ENCODE results near the gene OSBPL5. TPM values are rescaled to one million over a fixed set of nuclear protein-coding genes. Genes with fewer than 3 reads are reported as not detected.

OSBPL5 gene
- total RNA-seq, 2 experiments from 2014 or later = 10.1 to 11.0 TPM

DNA sequence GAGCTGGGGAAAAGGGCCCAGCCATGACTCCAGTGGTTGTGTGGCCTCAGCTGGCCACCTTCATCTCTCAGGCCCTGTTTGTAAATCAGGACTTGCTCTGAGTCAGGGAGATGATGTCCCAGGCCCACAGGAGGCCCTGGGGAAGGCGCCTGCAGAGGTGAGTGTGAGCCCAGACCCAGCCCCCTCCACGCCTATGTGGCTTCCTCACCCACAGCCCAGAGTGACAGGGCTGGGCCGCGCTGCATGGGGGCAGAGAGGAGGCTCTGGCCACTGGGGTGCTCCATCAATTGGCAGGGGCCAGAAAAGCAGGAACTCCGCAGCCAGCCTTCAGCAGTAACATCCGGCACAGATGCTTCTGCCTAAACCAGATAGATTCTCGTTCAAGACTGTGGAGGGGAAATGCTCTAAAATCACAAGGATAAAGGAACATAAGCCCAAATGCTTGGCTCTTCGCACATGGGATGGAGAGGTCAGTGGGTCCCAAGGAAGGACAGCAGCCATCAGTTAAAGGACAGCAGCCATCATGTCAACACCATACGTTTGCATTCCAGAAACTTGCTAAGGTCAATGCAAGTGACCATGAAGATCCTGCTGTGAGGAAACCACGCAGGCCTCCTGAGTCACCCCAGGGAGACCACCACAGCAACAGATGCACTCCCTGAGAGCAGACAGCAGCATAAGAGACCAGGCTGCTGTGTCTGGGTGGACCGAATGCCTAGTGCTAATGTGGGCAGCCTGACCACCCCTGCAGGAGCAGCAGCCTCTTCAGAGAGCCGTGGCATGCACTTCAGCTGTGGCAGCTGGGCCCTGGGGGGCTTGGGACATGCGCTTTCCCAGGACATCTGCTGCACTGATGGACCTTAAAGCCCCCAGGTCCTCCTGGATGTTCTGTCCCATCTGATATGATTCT is 28.3 kb downstream of the OSBPL5 start:
- no peaks in the 10 kb centered on the region for H3K36me3 Mint-ChIP-seq (ENCODE audit: low read depth)
- DNase-seq (no peak), ATAC-seq (no peak)
- ChIA-PET POLR2A (no interaction called here), CTCF (no interaction called here)
- no peaks in the 10 kb centered on the region for H3K9me3 Mint-ChIP-seq (ENCODE audit: insufficient read depth)
- H3K27me3 Mint-ChIP-seq (ENCODE audit: low read depth) = no peaks in the 10 kb centered on the region
- H3K4me1 Mint-ChIP-seq (ENCODE audit: low read depth) = peaks cover 33% of the 10 kb centered on the region
- no peak overlapping the region for H3K27ac Mint-ChIP-seq
- no peak overlapping the region for H3K4me3 Mint-ChIP-seq

DNA sequence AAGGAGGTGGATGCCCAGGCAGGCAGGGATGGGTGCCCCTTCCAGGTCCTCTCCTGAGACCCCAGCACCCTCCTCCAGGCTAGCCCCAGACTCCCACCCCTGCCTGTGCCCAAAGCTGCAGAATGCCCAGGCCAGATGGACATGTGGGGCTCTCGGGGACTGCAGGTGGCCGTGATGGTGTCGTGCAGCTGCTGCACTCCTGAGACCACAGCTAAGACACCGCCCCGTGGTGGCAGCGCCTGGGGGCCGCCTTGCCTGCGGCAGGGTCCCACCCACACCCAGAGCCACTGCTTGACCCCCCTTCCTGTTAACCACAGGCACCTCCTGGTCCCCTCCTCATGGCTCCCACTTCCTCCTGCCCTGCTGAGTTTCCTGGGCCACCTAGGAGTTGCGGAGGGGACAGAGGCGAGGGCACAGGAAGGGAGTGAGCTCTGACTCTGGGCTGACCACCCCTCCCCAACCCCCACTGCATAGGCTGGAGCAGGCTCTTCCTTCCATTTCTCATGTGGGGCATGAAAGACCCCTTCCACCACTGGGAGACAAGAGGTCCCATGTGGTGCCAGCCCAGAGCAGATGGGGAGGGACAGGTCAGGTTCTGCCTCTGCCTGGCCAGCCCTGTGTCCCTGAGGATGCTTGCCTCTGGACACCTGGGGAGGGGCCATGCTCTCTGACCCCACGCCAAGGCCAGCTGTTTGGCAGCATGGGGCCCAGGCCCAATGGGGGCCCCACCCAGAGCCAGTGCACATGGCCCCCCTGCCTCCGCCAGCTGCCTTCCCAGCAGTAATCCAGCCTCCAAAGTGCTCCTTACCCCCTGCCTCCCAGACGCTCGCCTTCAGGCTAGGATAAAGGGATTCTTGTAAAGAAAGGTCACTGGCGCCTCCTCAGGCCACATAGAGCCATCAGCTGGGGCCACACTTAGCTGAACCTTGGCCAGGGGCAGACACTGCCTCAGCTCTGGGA is 29.3 kb downstream of the OSBPL5 start:
- peaks cover 33% of the 10 kb centered on the region for H3K4me1 Mint-ChIP-seq (ENCODE audit: low read depth)
- H3K4me3 Mint-ChIP-seq = no peak overlapping the region
- ChIA-PET CTCF (interaction anchor here (1.0 kb wide), 1 partner anchor 22 kb away, joined by 3 read pairs; no protein-coding TSS in a partner anchor), POLR2A (no interaction called here)
- H3K9me3 Mint-ChIP-seq (ENCODE audit: insufficient read depth) = no peaks in the 10 kb centered on the region
- H3K36me3 Mint-ChIP-seq (ENCODE audit: low read depth) = no peaks in the 10 kb centered on the region
- H3K27ac Mint-ChIP-seq = peak overlapping the region; percentile 49
- DNase-seq (peak; percentile 36), ATAC-seq (peak; percentile 34)
- H3K27me3 Mint-ChIP-seq (ENCODE audit: low read depth) = no peaks in the 10 kb centered on the region

DNA sequence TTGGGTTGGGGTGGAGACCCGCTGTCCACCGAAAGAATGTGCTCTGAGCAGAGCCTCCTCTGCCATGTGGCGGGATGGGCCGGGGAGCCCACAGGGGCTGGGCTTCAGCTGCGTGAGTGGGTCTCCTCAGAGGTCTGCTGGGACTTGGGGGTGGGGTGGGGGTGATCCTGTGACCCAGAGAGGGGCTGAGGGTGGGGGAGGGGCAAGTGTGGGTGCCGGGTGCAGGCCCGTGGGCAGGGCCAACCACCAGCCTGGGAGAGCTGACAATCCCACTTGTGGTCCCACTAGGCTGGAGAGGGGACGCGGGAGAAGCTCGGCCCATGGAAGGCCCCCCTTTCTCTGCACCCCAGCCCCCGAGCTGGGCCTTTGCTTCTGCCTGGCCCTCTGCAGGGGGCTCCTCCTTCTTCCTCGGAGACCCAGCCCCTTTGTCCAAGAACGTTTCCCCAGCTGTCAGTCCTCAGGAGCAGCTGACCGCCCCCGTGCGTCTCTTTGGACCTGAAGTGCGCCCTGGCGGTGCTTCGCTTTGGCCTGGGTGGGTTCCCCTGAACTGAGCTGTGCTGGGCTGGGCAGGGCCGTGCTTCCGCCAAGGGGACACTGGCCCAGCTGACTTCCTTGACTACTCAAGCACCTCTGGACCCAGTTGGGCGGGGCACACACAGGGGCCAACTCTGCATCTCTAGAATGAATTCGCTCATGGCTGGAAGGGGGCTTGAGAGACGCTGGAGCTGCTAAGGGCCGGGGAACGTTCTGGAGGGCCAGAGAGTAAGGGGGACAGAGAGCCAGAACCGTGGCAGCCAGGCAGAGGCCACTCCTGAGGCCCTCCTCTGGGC is 30.2 kb downstream of the OSBPL5 start:
- no peak for ATAC-seq
- no peak overlapping the region for H3K4me3 Mint-ChIP-seq
- H3K36me3 Mint-ChIP-seq (ENCODE audit: low read depth) = no peaks in the 10 kb centered on the region
- H3K9me3 Mint-ChIP-seq (ENCODE audit: insufficient read depth) = no peaks in the 10 kb centered on the region
- CTCF ChIA-PET = interaction anchor here (1.0 kb wide), 1 partner anchor 23 kb away, joined by 3 read pairs; no protein-coding TSS in a partner anchor
- no peaks in the 10 kb centered on the region for H3K27me3 Mint-ChIP-seq (ENCODE audit: low read depth)
- POLR2A ChIA-PET = no interaction called here
- no peak for DNase-seq
- peaks cover 33% of the 10 kb centered on the region for H3K4me1 Mint-ChIP-seq (ENCODE audit: low read depth)
- peak overlapping the region; percentile 49 for H3K27ac Mint-ChIP-seq

DNA sequence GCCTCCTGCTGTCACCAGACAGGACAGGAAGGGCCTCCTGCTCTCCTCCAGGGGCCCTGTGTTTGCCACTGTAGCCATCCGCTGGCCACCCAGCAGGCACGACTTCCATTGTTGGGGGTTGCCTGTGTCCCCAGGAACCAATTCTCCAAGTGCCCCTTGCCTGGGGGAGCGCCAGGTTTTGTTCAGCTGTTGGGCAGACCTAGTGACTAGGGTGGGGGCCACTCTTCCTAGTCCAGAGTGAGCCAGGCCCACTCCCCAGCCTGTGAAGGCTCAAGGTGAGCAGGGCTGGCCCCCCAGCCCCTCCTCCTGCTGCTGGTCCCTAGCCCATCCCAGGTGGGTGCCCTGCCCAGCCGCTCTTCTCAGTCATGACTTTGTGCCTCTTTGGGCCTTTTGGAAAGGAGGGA is 30.9 kb downstream of the OSBPL5 start:
- Mint-ChIP-seq H3K9me3 (ENCODE audit: insufficient read depth) (no peaks in the 10 kb centered on the region), H3K4me1 (ENCODE audit: low read depth) (peaks cover 33% of the 10 kb centered on the region), H3K27me3 (ENCODE audit: low read depth) (no peaks in the 10 kb centered on the region), H3K4me3 (no peak overlapping the region), H3K36me3 (ENCODE audit: low read depth) (no peaks in the 10 kb centered on the region), H3K27ac (no peak overlapping the region)
- ChIA-PET CTCF (no interaction called here), POLR2A (no interaction called here)
- no peak for ATAC-seq
- no peak for DNase-seq

DNA sequence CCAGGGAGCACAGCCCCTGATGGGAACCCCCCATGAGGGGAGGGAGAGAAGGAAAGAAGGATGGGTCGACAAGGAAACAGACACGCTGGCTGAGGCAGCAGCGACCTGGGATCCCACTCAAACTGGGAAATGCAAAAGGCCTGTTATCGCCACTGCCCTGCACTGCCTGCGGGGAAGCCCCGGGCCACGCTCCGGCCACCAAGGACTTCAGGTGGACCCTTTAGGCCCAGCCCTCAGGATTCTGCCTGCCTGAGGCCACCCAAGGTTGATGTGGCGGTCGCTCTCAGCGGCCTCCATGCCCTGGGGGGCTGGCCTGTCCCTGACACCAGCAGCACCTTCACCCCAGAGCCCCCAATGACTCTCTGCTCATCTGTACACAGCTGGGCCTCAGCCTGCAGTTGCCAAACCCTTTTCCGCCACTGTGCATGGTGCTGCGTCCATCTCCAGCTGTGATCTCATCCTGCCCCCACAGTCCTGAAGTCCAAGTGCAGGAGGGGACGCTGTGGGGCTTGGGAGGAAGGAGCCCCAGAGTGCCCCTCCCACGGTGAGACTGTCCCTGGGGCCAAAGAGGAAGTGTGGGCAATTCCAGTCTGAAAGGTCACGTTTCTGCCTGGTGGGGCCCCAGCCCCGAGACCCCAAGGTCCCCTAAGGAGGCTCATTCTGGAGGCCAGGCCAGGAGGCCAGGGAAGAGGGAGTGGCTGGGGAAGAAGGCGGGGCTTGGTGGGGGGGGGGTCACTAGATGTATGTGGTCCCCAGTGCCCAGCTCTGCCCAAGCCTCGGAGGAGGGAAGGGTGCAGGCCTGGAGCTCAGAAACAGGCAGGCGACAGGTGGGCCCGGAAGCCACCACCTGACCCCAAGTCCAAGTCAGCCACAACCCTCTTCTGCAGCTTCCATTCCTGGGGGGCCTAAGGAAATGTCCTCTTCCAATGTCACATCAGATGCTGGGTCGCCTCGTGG is 31.6 kb downstream of the OSBPL5 start:
- peaks cover 33% of the 10 kb centered on the region for H3K4me1 Mint-ChIP-seq (ENCODE audit: low read depth)
- DNase-seq (no peak), ATAC-seq (no peak)
- no peaks in the 10 kb centered on the region for H3K36me3 Mint-ChIP-seq (ENCODE audit: low read depth)
- CTCF ChIA-PET = no interaction called here
- H3K9me3 Mint-ChIP-seq (ENCODE audit: insufficient read depth) = no peaks in the 10 kb centered on the region
- POLR2A ChIA-PET = no interaction called here
- H3K27ac Mint-ChIP-seq = no peak overlapping the region
- no peaks in the 10 kb centered on the region for H3K27me3 Mint-ChIP-seq (ENCODE audit: low read depth)
- H3K4me3 Mint-ChIP-seq = no peak overlapping the region

DNA sequence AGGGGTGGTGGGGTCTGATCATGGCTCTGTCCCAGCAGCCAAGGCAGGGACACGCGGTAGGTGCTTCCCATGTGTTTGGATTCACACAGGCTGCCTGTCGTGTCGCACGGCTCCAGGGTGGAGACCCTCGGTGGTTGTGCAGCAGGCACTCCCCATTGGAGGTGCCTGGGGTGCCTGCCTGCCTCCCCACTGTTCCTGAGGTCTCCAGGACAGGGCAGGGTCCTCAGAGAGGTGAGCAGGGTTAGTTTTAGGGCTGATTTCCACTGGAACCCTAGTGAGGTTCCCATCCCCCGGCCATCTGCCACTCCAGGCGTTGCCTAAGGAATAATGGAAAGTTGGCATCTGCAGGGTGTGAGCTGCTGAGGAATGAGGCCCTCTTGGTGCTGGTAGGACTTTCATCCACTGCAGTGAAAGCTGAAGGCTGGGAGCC is 32.3 kb downstream of the OSBPL5 start:
- ATAC-seq (no peak), DNase-seq (no peak)
- ChIA-PET CTCF (no interaction called here), POLR2A (no interaction called here)
- Mint-ChIP-seq H3K27ac (no peak overlapping the region), H3K4me3 (no peak overlapping the region), H3K9me3 (ENCODE audit: insufficient read depth) (no peaks in the 10 kb centered on the region), H3K36me3 (ENCODE audit: low read depth) (no peaks in the 10 kb centered on the region), H3K4me1 (ENCODE audit: low read depth) (peaks cover 31% of the 10 kb centered on the region), H3K27me3 (ENCODE audit: low read depth) (no peaks in the 10 kb centered on the region)

DNA sequence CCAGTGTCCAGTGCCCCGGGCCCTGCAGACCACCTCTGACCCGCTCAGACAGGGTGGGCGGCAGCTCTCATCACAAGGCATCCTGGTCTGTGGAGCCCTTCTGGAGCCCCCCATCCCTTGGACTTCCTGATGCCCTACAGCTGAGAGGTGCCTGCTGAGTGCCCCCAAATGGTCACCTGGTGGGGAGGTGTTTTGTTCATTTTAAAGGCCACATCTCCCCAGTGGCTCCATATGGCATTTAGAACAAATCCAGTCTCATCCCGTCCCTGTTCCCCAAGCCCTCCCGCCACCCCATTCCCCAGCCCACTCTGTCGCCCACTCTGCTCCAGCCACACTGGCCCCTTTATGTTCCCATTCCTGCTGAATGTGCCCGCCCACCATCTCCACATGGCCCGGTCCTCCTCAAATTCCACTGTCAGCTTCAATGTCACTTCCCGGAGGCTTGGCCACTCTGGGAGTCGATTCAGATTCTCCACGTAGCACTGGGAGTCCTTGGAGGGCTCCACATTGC is 32.8 kb downstream of the OSBPL5 start:
- Mint-ChIP-seq H3K27ac (no peak overlapping the region), H3K4me1 (ENCODE audit: low read depth) (peaks cover 25% of the 10 kb centered on the region), H3K27me3 (ENCODE audit: low read depth) (no peaks in the 10 kb centered on the region), H3K4me3 (no peak overlapping the region), H3K9me3 (ENCODE audit: insufficient read depth) (no peaks in the 10 kb centered on the region), H3K36me3 (ENCODE audit: low read depth) (no peaks in the 10 kb centered on the region)
- DNase-seq (no peak), ATAC-seq (no peak)
- ChIA-PET CTCF (no interaction called here), POLR2A (no interaction called here)

DNA sequence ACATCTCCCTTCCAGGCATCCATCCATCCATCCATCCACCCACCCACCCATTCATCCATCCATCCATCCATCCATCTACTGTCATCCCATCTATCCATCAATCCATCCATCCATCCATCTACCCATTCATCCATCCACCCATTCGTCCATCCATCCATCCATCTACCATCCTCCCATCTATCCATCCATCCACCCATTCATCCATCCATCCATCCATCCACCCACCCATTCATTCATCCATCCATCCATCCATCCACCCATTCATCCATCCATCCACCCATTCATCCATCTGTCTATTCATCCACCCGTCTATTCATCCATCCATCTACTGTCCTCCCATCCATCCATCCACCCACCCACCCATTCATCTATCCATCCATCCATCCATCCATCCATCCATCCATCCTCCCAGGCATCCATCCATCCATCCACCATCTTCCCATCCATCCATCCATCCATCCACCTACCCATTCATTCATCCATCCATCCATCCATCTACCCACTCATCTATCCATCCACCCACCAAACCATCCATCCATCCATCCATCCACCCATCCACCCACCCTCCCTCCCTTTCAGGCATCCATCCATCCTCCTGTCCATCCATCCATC is 33.7 kb downstream of the OSBPL5 start:
- Mint-ChIP-seq H3K36me3 (ENCODE audit: low read depth) (no peaks in the 10 kb centered on the region), H3K4me3 (no peak overlapping the region), H3K27ac (no peak overlapping the region), H3K4me1 (ENCODE audit: low read depth) (peaks cover 17% of the 10 kb centered on the region), H3K27me3 (ENCODE audit: low read depth) (no peaks in the 10 kb centered on the region), H3K9me3 (ENCODE audit: insufficient read depth) (no peaks in the 10 kb centered on the region)
- CTCF ChIA-PET = no interaction called here
- POLR2A ChIA-PET = no interaction called here
- no peak for DNase-seq
- ATAC-seq = no peak

DNA sequence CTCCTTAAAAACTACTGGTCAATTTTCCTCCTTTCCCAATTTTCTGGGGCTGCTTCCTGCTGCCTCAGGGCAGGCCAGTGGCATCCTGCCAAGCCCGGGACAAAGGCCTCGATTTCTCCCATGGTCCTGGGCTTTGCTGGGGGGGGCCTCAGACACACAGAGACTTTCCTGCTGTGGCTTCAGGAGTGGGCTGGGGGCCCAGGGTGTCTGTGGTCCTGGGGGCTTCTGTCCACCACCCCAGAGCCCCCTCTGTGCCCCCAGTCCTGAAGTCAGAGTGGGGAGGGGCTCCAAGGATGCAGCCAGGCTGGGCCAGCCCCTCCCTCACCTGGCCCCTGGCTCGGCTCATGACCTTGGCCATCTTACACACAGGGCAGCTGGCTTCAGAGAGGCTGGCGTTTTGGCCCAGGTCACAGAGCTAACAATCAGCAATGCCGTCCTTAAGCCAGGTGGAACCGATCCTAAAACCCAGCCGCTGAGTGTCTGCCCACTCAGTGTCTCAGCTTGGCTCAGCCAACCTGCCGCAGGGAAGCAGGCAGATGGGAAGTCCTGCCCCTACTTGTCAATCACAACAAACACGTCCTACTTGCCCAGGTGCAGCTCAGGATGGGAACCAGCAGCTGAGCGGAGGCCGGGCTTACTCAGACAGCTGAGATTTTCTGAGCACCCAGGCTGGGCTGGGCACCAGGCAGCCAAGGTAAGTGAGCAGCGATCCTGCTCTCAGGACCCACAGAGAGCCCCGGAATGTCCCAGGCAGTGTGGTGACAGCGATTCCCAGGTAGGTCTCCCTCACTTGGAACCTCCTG is 34.6 kb downstream of the OSBPL5 start:
- Mint-ChIP-seq H3K27ac (no peak overlapping the region), H3K9me3 (ENCODE audit: insufficient read depth) (no peaks in the 10 kb centered on the region), H3K27me3 (ENCODE audit: low read depth) (no peaks in the 10 kb centered on the region), H3K4me1 (ENCODE audit: low read depth) (peaks cover 7% of the 10 kb centered on the region), H3K4me3 (no peak overlapping the region), H3K36me3 (ENCODE audit: low read depth) (no peaks in the 10 kb centered on the region)
- DNase-seq (no peak), ATAC-seq (no peak)
- POLR2A ChIA-PET = no interaction called here
- CTCF ChIA-PET = no interaction called here
